ENCODE measurements around the gene NACA2.

GRCh38 chr17:61581611-61582349 lies 9.2 kb downstream of the NACA2 start:
- TF ChIP-seq, protein P1, sequence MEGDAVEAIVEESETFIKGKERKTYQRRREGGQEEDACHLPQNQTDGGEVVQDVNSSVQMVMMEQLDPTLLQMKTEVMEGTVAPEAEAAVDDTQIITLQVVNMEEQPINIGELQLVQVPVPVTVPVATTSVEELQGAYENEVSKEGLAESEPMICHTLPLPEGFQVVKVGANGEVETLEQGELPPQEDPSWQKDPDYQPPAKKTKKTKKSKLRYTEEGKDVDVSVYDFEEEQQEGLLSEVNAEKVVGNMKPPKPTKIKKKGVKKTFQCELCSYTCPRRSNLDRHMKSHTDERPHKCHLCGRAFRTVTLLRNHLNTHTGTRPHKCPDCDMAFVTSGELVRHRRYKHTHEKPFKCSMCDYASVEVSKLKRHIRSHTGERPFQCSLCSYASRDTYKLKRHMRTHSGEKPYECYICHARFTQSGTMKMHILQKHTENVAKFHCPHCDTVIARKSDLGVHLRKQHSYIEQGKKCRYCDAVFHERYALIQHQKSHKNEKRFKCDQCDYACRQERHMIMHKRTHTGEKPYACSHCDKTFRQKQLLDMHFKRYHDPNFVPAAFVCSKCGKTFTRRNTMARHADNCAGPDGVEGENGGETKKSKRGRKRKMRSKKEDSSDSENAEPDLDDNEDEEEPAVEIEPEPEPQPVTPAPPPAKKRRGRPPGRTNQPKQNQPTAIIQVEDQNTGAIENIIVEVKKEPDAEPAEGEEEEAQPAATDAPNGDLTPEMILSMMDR (IDR thresholded peaks at IDR 0.05 in 8 of 11, conservative IDR thresholded peaks at IDR 0.05 in 3 of 11) = no peak
- TF ChIP-seq POLR2A (IDR thresholded peaks at IDR 0.05) = no peak
